HG03064 (cell line): ENCODE data around the gene TNN.
"Not testable (repeated sequence)": the region's sequence is repeated elsewhere in the genome, so short reads cannot be mapped to it uniquely, and the experiment has no call there.

ENCODE experiments used
- ATAC-seq: cut with Tn5 transposase; IDR thresholded peaks from one replicate; pipeline ENCODE4 v1.9.1; 2021; ENCODE audit warnings: low read depth; ENCODE audit not compliant: unreplicated experiment

The TNN gene, protein sequence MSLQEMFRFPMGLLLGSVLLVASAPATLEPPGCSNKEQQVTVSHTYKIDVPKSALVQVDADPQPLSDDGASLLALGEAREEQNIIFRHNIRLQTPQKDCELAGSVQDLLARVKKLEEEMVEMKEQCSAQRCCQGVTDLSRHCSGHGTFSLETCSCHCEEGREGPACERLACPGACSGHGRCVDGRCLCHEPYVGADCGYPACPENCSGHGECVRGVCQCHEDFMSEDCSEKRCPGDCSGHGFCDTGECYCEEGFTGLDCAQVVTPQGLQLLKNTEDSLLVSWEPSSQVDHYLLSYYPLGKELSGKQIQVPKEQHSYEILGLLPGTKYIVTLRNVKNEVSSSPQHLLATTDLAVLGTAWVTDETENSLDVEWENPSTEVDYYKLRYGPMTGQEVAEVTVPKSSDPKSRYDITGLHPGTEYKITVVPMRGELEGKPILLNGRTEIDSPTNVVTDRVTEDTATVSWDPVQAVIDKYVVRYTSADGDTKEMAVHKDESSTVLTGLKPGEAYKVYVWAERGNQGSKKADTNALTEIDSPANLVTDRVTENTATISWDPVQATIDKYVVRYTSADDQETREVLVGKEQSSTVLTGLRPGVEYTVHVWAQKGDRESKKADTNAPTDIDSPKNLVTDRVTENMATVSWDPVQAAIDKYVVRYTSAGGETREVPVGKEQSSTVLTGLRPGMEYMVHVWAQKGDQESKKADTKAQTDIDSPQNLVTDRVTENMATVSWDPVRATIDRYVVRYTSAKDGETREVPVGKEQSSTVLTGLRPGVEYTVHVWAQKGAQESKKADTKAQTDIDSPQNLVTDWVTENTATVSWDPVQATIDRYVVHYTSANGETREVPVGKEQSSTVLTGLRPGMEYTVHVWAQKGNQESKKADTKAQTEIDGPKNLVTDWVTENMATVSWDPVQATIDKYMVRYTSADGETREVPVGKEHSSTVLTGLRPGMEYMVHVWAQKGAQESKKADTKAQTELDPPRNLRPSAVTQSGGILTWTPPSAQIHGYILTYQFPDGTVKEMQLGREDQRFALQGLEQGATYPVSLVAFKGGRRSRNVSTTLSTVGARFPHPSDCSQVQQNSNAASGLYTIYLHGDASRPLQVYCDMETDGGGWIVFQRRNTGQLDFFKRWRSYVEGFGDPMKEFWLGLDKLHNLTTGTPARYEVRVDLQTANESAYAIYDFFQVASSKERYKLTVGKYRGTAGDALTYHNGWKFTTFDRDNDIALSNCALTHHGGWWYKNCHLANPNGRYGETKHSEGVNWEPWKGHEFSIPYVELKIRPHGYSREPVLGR (N-terminal part only)

DNA sequence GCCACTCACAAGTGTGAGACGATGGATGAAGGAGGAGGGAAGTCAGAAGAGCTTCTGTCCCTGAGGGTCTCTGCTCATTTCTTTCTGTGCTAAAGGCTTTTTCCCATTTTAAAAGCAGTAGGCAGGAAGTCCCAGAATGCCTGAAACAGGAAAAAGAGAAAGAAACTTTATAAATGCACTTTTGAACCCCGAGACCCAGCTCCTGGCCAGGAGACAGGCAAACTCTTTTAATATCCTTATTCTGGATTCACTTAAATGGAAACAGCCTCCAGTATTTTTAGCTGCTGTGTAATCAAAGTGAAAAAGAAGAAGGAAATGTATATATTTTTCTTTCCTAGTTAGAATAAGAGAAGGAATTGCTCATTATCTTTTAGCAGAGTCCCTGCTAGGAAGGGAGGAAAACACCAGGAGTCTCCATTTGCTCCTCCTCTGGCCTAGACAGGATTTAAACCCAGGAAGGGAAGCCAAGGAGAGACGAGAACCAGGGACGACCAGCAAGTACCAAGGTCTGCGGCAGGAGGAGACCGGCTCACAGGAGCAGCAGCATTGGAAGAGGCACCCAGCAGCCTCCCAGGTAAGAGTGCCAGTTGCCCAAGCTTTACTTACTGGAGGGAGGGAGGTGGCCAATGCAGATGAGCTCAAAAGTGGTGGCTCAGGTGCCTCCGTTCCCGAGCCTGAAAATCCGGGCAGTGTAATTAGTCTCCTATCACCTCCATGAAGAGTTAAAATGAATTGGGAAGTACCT, at the start of gene TNN:
TNN (plus strand) TSS at position 472 of the 745 bp plus-strand sequence. CDS start 9,586 bp downstream, outside the sequence.
- ATAC-seq = no peak

DNA sequence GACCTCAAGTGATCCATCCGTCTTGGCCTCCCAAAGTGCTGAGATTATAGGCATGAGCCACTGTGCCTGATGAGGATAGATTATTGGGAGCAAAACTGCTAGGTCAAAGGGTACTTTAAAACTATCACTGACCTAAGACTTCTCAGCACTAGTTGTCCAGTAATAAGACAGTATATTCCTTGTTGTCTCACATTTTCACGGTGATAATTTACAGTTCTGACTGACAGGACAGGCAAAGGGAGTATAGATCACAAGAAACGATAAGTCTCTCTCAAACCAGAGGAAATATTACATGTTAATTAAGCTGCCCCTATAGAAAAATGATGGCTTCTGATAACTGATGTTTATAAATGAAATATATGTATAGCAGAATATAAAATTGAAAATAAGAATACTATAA, 48.1 kb upstream of the TNN start:
- no peak for ATAC-seq

DNA sequence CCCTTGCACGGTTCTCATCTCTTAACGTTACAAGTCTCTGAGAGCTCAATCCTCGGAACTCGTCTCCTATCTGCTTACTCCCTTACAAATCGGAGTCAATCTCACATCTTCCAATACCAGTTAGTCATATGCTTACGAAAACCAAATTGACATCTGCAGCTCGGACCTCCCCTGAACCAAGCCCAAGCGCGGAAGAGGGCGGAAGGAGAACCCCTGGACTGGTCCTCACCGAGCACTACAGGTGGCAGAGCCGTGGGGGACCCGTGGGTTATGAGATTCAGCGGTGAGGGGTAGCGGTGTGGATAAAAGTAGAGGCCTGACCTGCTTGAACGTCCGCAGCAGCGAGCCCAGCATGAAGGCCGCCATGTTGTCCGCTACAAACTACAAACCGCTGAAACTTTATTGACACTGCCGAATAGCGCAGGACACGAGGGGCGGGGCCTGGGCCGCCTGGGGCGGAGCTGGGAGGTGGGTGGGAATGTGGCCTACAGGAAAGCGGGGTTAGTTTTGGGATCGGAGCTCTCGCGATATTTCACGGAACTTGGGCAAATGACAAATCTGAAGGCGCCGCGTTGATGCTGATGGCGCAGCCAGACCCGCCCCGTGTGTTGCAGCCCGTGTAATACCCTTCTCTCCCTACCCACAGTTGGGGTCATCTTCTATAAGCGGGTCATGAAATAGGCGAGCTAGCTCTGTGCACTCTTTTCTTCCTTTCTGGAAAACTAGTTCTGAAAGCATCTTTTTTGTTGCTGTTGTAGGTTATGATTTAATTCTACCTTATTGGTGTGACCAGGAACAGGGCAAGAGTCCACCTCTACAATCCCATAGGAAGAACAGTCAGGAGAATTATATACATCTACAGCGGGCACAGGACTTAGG, 44.4 kb upstream of the TNN start, which contains the start of gene MRPS14:
MRPS14 (minus strand) TSS at position 383 of the 879 bp plus-strand sequence; CDS start at position 366, 17 bp downstream.
- ATAC-seq = peak; percentile 90

DNA sequence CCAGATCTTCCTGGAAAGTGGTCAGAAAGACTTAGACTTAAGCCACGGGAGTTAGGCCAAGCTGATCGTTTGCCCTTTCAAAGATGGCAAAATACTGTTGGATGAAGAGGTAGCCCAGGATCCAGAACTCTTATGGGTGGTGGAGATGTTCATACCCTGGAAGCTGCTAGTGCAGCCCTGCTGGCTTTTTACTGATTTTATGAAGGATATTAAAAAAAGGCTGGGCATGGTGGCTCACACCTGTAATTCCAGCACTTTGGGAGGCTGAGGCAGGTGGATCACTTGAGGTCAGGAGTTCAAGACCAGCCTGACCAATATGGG, 43.8 kb upstream of the TNN start:
- ATAC-seq = not testable (repeated sequence)

DNA sequence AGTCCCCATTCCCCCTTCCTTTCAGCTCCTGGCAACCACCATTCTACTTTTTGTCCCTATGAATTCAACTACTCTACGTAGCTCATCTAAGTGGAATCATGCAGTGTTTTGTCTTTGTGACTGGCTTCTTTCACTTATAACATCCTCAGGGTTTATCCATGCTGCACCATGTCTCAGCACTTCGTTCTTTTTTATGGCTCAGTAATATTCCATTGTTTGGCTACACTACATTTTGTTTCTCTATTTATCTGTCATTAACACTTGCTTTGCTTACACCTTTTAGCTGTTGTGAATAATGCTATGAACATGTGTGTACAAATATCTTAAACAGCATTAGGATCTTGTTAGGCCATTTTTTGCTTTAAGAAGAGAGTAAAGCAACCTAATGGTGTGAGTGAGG, 42.9 kb upstream of the TNN start:
- ATAC-seq = no peak

DNA sequence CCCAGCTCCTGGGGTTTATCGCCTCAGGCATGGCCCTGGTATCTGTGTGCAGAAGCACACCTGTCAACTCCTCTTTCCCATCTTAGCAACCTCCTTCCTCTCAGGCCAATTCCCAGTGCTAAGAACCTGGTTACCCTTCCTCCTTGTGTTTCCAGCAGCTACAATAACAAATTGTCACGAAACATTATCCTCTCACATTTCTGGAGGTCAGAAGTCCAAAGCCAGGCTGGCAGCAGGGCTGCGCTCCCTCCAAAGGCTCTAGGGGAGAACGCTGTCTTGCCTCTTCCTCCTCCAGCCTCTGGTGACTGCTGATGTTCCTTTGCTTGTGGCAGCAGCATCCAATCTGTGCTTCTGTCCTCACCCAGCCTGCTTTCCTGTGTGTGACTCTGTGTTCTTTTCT, 33.7 kb upstream of the TNN start:
- no peak for ATAC-seq

DNA sequence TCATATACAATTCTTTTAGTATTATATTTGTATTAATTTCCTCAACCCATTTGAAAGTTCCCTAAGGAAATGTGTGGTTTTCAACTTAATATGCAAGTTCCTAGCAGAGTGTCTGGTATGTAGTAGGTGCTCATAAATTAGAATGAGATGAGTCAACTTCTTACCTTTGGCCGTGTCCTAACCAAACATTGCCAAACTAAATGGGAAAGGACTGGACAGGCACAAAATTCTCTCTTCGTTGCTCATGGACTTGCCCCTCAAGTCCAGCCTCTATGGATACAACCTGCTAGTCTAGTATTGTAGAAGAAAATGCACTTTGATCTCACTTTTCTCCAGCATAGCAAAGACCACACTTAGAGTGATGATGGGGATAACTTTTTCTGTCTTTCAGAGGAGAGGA, 32.9 kb upstream of the TNN start:
- no peak for ATAC-seq

DNA sequence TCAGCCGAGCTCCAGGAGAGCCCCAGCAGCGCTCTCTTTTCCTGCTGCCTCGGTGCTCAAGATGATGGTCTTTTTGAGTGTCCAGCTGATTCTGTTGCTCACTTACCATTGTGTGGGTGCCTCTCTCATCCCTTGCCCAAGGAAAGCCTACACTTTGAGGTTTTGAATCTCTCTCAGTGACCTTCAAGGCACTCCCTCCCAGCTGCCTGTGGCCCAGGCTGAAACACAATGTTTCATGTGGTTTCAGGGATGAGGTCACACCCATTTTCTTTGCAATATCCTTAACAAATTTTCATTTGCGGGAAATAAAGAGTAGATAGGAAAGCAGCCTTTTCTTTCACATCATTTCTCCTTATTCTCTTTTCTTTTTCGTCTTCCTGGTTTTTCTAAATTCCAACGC, 31.8 kb upstream of the TNN start:
- no peak for ATAC-seq

DNA sequence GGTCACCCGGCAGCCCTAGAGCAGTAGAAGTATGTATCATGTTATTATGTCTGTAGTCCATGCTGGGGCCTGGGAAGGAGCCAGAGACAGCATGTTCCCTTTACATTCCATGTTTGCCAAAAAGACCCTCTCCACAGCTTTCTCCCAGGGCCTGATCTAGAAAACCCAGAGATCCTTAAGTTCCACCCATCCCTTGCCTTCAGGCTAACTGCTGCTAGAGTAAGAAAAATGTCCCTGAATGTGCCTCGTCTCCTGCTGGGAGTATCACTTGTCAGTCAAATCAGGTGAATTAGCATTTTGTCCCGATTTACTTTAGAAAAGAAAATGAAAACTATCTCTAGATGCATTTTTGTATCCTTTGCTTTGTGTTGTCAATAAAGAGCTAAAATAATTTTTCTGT, 31.2 kb upstream of the TNN start:
- ATAC-seq = no peak

DNA sequence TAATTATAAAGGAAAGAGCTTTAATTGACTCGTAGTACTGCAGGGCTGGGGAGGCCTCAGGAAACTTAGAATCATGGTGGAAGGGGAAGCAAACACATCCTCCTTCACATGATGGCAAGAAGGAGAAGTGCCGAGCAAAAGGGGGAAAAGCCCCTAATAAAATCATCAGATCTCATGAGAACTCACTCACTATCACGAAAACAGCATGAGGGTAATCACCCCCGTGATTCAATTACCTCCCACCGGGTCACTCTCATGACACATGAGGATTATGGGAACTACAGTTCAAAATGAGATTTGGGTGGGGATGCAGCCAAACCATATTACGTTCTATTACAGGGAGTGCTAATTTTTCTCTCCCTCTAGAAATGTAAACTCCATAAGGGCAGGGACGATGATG, 30.2 kb upstream of the TNN start:
- no peak for ATAC-seq

DNA sequence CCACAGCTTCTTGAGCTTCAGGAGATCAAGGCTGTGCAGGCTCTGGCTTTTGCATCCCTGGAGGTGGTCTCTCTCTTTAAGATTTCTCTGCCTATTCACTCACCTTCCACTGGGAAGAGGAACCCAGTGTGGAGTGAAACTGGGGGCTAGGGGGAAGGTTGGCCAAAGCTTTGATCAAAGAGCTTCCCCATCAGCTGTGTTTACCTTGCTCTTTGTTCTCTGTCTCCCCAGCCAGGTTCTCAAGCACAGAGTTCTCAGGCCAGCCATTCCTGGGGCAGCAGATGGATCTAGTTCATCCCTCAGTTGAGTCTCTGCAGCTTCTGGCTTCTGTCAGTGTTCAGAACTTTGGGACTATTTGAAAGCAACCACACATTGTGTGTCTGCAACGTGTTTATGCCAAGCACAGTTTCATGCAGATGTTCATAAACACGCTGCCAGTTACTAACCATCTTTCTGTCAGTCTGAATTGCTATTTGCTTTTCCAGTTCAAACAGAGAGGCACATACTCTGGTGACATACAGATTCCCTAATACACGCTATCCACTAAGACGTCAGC, 27.2 kb upstream of the TNN start:
- no peak for ATAC-seq

DNA sequence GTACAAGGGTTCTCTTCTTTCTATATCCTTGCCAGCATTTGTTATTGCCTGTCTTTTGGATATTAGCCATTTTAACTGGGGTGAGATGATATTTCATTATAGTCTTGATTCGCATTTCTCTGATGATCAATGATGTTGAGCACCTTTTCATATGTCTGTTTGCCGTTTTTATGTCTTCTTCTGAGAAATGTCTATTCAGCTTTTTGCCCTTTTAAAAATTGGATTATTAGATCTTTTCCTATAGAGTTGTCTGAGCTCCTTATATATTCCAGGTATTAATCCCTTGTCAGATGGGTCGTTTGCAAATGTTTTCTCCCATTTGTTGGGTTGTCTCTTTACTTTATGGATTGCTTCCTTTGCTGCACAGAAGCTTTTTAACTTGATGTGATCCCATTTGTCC, 25.0 kb upstream of the TNN start:
- ATAC-seq = no peak

DNA sequence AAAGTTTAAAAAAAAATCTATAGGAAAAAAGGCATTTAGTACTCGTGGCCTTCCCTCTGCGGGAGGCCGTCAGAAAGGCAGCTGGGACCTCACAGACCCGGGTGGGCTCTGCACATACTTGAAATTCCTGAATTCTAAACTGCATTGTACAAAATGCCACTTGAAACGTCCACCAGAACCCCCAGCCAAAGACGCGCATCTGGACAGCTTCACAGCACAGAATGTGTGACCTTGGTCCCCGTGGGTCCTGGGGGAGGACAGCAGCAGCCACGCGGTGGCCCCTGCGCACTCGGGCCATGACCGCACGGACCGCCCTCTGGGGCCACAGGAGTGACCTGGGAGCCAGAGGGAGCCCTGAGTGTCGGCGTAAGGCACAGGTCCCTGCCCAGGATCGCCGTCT, 23.8 kb upstream of the TNN start:
- no peak for ATAC-seq

DNA sequence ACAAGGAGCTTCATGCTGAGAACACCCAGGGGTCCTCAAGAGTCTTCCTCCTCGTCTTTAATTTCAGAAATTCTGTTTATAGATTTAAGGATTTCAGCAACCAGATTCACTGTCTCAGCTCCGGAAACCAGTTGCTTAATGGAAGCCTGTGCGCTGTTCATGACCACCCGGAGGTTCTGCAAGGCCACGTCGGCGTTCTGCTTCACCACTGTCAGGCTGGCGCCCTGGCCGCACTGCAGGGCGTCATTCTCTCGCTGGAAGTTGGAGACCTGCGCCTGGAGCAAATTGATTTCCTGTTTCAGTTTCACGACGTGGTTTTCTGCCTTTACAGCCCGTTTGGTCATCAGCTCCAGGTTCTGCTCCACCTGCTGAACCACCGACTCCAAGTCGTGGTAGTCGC, 23.0 kb upstream of the TNN start:
- ATAC-seq = not testable (repeated sequence)

DNA sequence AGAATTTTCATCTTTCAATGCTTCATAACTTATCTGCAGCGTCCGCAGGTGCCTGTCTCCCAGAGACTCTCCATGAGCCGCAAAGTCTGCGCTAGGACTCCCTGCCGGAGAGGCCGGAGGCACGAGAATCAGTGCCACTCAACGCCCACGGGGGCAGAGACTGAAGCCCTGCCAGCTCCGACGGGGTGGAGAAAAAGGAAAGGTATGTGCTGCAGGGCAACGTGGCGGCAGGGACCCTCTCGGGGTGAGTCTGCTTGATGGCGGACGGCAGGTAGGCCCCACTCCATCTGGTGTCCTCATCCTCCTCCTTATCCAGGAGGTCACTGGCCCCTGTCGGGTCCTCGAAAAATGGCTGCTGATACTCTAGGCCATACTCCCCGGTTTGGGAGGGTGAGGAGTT, 22.5 kb upstream of the TNN start:
- no peak for ATAC-seq

DNA sequence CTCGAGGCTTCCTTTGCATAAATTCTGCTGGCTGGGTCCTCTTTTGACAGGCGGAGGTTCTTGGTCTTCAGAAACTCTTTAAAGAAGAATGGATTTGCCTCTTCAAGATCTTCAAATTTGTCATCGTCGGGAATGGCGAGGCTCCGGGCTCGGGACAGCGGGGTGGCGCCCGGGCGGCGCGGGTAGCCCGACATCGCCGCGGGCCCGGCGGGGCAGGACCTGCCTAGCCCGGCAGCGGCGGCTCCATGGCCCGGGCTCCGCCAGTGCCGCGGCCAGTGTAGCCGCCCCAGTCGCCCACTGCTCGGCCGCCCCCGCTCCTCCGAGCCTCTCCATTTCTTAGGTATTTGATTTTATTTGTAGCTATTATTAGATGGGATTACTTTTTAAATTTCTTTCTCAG, 22.1 kb upstream of the TNN start:
- ATAC-seq = no peak

DNA sequence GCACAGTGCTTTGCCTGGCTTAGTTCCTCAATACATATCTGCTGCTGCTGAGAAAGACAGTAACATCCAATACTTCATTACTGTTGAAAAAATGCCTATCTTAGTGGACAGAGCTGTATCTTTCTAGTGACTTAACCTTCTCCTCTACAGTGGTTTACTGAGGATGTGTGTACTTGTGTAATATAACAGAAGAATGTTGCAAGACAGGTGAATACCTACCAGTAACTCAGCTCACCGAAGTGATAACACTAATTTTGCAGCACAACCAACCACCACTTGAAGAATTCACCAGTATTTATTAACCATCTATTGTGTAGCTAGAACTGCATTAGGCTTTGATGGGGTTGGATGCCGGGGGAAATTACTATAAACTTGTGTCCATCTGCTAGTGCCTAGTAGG, 16.6 kb upstream of the TNN start:
- no peak for ATAC-seq

DNA sequence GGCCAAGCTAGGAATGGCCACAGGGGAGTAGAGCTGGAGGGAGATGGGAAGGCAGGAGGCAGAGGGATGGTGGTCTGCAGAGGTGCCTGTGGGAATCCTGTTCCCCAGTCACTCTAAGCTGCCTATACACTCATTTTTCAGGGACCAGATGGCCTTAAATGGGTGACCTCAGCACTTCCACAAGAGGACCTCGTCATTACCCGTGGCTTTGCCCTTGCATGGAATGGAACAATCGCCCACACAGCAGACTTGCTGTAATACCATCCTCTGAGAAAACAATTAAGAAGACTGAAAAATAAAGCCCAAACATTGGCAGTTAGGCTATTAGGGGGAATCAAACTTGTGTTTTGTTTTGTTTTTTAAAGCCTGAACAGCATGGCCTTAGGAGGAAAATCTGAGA, 12.9 kb upstream of the TNN start:
- ATAC-seq = no peak

DNA sequence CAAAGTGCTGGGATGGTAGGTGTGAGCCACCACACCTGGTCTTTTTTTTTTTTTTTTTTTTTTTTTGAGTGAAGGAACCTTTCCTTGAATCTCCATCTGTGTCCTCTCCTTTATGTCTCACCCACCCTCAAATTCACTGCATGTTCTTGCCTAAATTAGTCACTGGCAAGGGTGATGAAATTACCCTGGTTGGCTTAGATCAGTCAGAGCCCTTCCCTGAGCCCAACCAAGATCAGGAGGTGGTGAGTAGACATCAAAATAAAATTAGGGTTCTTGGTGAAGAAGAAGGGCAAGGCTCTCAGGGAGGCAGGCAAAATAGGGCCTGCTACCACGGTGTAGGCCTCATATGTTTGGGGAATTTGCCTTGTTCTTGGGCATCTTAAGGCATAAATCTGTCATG, 5.3 kb upstream of the TNN start:
- no peak for ATAC-seq
